EH (cell line): ENCODE measurements around the gene GYPC.

Experiments
- DNase-seq: peaks from one replicate; pipeline ENCODE4 v3.0.0-alpha.2; 2015; ENCODE audit warnings: low read depth

The GYPC gene

GRCh38 chr2:126650994-126651393 is 5.0 kb upstream of the GYPC start:
- DNase-seq = no peak

DNA sequence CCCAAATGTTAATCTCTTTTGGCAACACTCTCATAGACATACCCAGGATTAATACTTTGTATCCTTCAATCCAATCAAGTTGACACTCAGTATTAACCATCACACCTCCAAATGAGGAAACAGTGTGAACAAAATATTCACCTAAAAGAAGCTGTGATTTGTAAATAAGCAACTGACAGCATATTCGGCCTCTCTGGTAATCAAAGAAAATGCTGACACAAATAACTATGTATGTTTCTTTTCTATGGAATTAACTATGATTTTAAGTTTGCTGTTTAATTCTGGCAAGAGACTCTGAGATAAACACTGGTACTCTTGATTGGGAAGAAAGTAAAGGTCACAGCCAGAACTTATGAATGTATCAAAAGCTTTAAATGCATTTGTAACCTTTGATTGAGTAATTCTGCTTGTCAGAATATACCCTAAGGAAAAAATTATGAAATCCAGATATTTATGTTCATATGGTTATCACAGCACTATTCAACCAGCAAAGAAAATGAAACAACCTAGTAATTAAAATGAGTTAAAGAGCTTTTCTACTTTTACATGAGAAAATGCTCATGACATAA is 3.6 kb upstream of the GYPC start:
- DNase-seq = no peak

GRCh38 chr2:126653109-126653508 is 2.8 kb upstream of the GYPC start:
- no peak for DNase-seq

DNA sequence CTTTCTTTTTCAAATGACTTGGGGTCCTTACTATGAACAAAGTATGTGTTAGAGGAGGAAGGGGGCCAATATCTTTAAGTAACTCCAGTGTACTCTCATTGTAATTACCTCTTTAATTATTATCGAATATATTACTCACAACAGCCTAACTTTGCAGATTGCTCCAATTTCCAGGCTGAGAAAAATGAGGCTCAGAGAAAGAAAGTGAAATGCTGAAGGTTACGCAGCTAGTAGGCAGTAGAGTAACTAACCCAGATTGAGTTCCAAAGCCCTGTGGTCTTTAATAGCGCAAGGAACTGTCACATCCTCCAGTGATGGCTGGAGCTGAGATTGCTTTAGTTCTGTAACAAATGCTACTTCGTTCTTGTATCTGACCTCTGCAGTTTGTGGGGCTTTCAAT is 2.2 kb upstream of the GYPC start:
- DNase-seq = no peak

- no peak for DNase-seq
These were observed 907 bp upstream of the GYPC start for GRCh38 chr2:126655051-126655450.

- peak; percentile 51 for DNase-seq
These were observed 631 bp downstream of the GYPC start for GRCh38 chr2:126656431-126657147.

- DNase-seq = peak; percentile 98
These were observed 1.2 kb downstream of the GYPC start for GRCh38 chr2:126657148-126657635.

- DNase-seq = peak; percentile 100
These were observed 1.8 kb downstream of the GYPC start for GRCh38 chr2:126657636-126658318.

DNA sequence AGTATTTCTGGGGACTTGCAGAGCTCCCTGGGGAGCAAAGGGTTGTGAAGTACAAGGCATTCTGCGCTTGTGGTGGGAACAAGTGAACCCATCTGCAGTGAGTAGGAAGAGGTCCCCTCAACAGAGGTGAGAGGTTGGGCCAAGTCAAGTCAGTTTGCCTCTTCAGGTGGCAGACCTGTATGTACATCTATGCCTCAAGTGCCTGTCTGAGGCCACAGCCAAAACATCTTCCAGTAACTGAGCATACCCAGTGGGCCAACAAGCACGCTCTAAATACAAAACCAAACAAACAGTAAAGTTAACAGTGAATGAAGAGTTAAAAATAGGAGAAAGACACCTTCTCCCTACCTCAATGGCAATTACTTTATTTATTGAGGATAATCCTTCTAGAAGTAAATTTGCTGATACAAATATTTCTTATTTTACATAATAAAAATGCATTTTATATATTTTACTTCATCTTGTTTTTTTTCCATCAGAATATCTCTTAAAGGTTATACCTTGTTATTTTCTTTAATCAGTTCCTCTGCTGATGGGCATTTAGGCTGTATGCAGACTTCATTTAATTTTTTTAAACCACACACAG is 2.5 kb downstream of the GYPC start:
- DNase-seq = no peak

DNA sequence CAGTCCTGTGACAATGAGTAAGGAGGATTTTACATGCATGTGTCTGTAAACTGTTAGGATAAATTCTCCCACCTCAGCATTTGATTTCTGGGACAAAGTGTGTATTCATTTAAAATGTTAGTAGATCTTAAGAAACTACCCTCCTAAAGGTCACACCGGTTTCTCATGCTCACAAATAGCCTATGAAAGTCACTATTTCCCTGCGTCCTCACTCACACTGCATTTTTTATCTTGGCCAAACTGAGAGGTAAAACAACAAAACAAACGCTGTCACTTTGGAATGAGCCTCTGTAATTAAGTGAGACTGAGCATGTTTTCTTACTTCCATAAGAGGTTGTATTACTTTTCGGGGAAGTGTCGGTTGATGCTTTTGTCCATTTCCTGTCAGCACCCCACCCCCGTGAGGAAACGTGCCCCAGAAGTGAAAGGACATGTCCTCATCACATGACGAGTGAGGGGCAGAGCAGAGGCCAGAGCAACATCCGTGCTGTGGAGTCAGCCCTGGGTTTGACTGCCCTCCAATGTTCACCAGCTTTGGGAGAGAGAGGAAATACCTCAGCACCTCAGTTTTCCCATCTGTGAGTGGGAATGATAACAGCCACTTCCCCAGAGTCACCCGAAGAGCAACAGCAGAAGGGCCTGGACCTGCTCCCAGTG is 3.1 kb downstream of the GYPC start:
- peak; percentile 79 for DNase-seq

DNA sequence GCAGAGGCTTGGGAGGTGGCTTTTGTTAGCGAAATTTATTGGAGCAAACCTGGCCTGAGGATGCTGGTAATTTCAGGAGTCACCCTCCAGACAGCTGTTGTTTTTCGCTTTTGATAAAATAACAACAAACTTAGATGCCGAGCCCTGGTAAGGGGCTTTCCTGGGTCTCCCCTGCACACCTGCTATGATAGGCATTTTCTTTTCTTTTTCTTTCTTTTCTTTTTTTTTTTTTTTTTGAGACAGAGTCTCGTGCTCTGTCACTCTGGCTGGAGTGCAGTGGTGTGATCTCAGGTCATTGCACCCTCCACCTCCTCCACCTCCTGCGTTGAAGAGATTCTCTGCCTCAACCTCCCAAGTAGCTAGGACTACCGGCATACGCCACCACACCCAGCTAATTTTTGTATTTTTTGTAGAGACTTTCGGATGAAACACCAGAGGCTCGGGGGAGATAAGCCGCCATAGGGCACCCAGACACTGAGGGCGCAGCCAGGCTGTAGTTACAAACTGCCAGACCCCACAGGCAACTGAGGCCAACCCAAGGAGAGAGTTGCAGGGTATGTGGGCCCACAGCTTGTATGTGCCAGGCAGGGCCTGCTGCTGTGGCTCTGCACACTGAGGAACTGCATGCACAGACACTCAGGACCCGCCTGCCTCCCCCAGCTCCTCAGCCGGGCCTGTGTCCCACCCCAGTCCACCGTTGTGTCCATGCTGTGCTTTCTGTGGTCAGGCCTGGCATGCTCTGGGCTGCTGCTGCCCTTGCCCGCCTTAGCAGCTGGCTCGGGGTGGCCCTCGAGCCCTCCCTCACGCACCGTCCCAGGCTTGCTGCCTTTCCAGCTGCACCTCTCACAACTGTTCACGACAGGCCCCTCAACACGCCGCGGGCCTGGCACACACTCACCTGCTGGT is 3.9 kb downstream of the GYPC start:
- DNase-seq = no peak

DNA sequence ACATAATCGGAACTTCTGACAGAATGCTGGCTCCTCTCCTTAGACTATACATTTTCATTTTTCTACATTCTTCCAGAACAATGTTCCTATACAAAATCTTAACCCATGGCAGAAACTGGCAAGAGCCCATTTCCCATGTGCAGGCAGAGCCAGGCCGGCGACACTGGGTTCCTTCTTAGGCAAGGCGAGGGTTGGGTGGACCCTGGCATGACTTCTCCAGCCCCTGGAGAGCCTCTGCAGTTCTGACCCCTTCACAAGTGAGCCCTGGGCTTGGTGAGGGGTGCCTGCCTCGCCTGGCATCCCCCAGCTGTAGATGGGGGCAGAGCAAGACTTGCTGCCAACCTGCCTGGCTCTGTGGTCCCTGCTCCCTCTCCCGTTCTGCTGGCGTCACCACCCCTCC is 5.0 kb downstream of the GYPC start:
- no peak for DNase-seq

GRCh38 chr2:126661702-126662500 is 5.9 kb downstream of the GYPC start:
- DNase-seq = no peak

GRCh38 chr2:126662621-126663020 is 6.7 kb downstream of the GYPC start:
- DNase-seq = no peak

DNA sequence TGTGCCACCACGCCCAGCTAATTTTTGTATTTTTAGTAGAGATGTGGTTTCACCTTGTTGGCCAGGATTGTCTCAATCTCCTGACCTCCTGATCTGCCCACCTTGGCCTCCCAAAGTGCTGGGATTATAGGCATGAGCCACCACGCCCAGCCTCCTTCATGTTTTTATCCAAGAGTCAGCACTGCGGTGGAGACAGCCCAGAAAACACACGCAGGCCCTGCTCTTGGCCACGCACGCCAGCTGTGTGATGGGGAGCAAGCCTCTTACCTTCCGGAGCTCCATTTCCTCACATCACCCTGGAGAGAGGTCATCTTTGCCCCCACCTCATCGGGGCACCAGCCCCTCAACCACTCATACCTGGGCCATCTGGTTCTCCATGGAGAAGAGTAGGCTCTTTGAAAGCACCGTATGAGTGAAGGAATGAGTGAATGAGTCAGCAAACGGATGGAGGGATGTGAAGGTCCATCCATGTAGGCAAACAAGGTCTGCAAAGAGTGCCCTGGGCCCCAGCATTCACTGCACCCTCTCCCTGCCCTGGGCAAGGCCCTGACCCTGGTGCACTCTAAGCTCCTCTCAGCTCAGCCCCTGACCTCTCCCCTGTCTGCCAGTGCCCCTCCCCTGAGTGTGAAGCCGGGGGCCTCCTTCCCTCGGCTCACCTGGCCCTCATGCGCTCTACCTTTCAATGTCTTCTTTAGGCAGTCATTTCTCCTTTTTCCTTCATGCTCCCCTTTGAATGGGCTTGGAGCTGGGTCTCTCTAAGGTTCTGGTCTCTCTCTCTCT is 7.4 kb downstream of the GYPC start:
- DNase-seq = no peak

DNA sequence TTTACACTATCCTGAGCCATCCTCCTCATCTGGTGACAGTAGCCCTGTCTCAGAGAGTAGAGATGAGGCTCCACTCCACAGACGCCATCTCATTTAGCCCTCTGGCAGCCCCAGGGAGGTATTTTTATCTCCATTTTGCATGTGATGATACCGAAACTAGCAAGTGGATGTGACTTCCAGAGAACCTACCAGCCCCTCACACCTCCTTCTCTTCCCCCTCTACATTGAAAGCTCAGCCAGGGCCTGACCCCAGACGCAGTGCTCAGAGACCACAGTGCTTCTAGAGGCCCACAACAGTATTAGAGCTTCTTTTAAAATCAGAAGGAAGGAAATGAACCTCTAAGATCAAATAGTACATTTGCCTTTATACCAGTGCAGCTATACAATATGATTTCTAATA is 8.3 kb downstream of the GYPC start:
- no peak for DNase-seq

DNA sequence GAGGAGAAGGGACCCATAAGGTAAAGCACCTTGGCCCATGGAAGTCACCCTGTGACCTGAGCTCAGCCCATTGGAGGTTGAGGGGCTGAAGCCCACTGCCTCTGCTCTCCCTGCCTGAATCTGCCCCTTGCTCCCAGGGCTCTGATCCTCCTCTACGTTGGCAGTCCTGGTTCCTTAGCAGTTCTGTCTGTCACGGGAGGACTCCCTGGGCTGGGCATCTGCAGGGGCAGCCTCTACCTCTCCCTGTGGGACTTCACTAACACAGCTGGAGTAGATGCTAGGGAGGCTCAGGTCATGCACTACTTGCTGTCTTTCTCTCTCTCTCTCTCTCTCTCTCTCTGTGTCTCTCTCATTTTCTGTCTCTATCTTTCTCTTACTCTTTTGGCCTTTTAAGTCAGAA is 8.7 kb downstream of the GYPC start:
- DNase-seq = no peak

DNA sequence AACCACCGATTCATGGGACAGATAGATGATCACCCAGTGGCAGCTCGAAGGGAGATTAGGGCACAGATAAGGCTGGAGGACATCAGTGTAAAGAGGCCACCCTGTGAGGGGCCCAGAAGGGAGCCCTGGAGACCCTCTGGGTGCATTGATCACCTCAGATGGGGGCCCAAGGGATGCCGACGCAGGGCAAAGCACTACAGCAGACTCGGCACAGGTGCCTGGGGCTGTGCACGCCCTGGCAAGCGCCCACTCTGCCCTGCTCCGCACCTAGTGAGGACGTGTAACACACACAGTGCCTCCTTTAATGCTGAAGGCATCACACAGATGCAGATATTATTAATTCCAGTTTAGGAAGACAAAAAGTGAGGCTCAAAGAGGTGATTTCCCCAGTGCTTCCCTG is 9.5 kb downstream of the GYPC start:
- DNase-seq = no peak

DNA sequence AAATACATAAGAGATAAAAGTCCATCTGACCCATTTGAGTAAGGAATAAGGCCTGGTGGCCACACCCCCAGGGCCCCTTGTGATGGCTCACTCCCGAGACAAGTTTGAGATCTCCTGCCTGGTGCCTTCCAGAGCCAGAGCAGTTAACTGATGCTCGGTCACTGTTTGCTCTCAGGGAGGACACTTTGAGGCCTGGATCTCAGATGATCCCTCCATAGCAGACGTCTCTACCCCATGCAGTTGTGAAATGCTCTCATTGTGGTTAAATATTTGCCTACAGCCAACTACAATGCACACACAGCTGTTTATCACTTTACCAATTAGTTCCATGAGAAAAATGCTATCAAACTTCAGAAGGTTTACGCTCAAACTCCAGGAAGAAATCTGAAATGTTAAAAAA is 12.3 kb downstream of the GYPC start:
- DNase-seq = no peak

GRCh38 chr2:126669772-126670171 is 13.8 kb downstream of the GYPC start:
- DNase-seq = no peak
